Keratinocyte (primary cell): ENCODE results near the gene NFATC3. TPM values are rescaled to one million over a fixed set of nuclear protein-coding genes. Genes with fewer than 3 reads are reported as not detected.

Experiments
- DNase-seq: peaks from one replicate; pipeline ENCODE4 v3.0.0-alpha.2; 2011; ENCODE audit warnings: low read depth, missing footprints, low spot score
- FAIRE-seq: peaks from 2 replicates; lab custom pipeline; 2011; peaks lifted over from hg19 to GRCh38; lab: Jason Lieb, UNC
- H2AFZ ChIP-seq: 2 replicates; pipeline ENCODE4 v1.6.0; 2012; ENCODE audit warnings: low read length, control low read depth, inconsistent platforms; ENCODE audit not compliant: control insufficient read depth
- H3K27ac ChIP-seq: 2 replicates; pipeline ENCODE4 v1.5.1; 2011; ENCODE audit warnings: low read length; ENCODE audit not compliant: control insufficient read depth, insufficient read depth
- H3K27me3 ChIP-seq: 3 replicates; pipeline ENCODE4 v1.6.0; 2011; ENCODE audit warnings: low read length; ENCODE audit not compliant: control insufficient read depth, insufficient read depth; ENCODE audit errors: extremely low read depth
- H3K36me3 ChIP-seq, 2 experiments: 2 replicates in 1 of 2; 3 replicates in 1 of 2; pipeline ENCODE4 v1.5.1; 2011; ENCODE audit warnings: low read length in 2 of 2, mild to moderate bottlenecking in 1 of 2; ENCODE audit not compliant: control insufficient read depth in 2 of 2, insufficient read depth in 2 of 2; ENCODE audit errors: extremely low read depth in 1 of 2
- H3K4me1 ChIP-seq: 3 replicates; pipeline ENCODE4 v1.5.1; 2011; ENCODE audit warnings: low read length; ENCODE audit not compliant: control insufficient read depth, insufficient read depth; ENCODE audit errors: extremely low read depth
- H3K4me2 ChIP-seq: 3 replicates; pipeline ENCODE4 v1.6.0; 2011; ENCODE audit warnings: low read depth, low read length; ENCODE audit not compliant: control insufficient read depth, insufficient read depth; ENCODE audit errors: extremely low read depth
- H3K4me3 ChIP-seq, 3 experiments: fragments of 200-600 bp in 1 of 3; sonication (generic) in 1 of 3; 2 replicates in 2 of 3; 3 replicates in 1 of 3; pipeline ENCODE4 v1.5.1; 2011 to 2016; ENCODE audit warnings: low read length in 3 of 3, mild to moderate bottlenecking in 3 of 3, control low read depth in 2 of 3, inconsistent platforms in 1 of 3, low read depth in 1 of 3, mixed read lengths in 1 of 3, mixed run types in 1 of 3, moderate library complexity in 1 of 3; ENCODE audit not compliant: control insufficient read depth in 2 of 3, insufficient read depth in 2 of 3; ENCODE audit errors: extremely low read depth in 1 of 3
- H3K79me2 ChIP-seq: 2 replicates; pipeline ENCODE4 v1.6.0; 2012; ENCODE audit warnings: low read length; ENCODE audit not compliant: control insufficient read depth, insufficient read depth
- H3K9ac ChIP-seq: 3 replicates; pipeline ENCODE4 v1.6.0; 2011; ENCODE audit warnings: low read length; ENCODE audit not compliant: control insufficient read depth, insufficient read depth; ENCODE audit errors: extremely low read depth
- H3K9me1 ChIP-seq: 3 replicates; pipeline ENCODE4 v1.6.0; 2011; ENCODE audit warnings: low read length; ENCODE audit not compliant: control insufficient read depth, insufficient read depth; ENCODE audit errors: extremely low read depth
- H3K9me3 ChIP-seq: 2 replicates; pipeline ENCODE4 v1.5.1; 2012; ENCODE audit warnings: low read depth, low read length; ENCODE audit not compliant: control insufficient read depth
- H4K20me1 ChIP-seq: 3 replicates; pipeline ENCODE4 v1.6.0; 2011; ENCODE audit warnings: low read length; ENCODE audit not compliant: control insufficient read depth, insufficient read depth; ENCODE audit errors: extremely low read depth
- EZH2 ChIP-seq: IDR thresholded peaks from one replicate; pipeline ENCODE4 v1.6.1; 2012; ENCODE audit warnings: inconsistent platforms, mild to moderate bottlenecking, low read length, moderate library complexity
- dilution Hi-C: fragments of 300-500 bp; cut with MboI; formaldehyde crosslinking; loops from one replicate; pipeline ENCODE4 v1.7.0; 2020; ENCODE audit warnings: low sequenced_read_pairs; ENCODE audit not compliant: extremely low pct_ligation_motif_present
- polyA plus RNA-seq, 5 experiments: library from polyadenylated mRNA; depleted of rRNA in 3 of 5; stranded (reverse) in 3 of 5; stranded (forward) in 1 of 5; unstranded in 1 of 5; fragments of >200 nt; gene quantifications; 1 replicate in 1 of 5; 2 replicates in 3 of 5; 3 replicates in 1 of 5; pipeline versions ENCODE4 v1.2.1 to v1.2.3, GENCODE V29; 2011 to 2012; ENCODE audit warnings: missing spikeins in 2 of 5, low read depth in 1 of 5, low replicate concordance in 1 of 5
- TF ChIP-seq, protein P1 (sequence below), 3 experiments: IDR thresholded peaks in 1 of 3; conservative IDR thresholded peaks in 1 of 3; optimal IDR thresholded peaks in 1 of 3; 2 replicates in 2 of 3; 3 replicates in 1 of 3; pipeline versions ENCODE3 to v1.5.1; 2011; ENCODE audit warnings: low read length in 3 of 3, mild to moderate bottlenecking in 3 of 3, moderate library complexity in 2 of 3, control low read depth in 1 of 3, inconsistent platforms in 1 of 3; ENCODE audit not compliant: insufficient read depth in 2 of 3; ENCODE audit errors: extremely low read depth in 1 of 3

Gene NFATC3
- polyA plus RNA-seq, 1 donor (not counting 4 experiments of a cell fraction or from before 2014, with no cell fraction given), result 11.5 TPM

DNA sequence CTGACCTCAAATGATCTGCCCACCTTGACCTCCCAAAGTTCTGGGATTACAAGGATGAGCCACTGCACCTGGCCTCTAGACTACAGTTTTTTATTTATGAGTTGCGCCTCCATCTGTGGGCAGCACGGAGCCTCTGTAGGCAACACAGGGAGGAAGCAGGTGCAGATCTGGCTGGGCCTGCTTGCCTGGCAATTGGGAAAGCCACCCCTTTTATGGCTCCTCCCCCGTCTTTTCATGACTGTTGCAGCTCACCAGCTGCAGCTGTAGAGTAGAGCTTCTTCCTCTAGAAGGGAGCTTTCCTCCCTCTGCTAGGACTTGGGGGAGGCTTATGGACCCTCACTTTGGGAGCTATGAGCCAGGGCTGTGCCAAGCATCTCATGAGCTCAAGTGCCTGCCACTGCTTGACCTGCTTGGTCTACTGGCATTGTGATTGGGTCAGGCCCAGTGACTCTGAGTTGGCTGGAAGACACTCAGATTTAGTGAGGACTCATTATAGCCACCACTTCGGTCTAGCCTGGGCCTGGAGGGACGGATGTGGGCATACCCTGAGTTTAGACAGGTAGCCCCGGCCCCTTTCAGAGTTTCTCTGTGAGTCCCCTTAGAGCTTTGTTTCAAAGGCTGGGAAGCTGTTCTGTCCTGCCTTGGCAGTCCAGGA, 172.2 kb downstream of the NFATC3 start:
- peaks cover 21 to 33% of the 10 kb centered on the region in 2 experiments for H3K36me3 ChIP-seq

DNA sequence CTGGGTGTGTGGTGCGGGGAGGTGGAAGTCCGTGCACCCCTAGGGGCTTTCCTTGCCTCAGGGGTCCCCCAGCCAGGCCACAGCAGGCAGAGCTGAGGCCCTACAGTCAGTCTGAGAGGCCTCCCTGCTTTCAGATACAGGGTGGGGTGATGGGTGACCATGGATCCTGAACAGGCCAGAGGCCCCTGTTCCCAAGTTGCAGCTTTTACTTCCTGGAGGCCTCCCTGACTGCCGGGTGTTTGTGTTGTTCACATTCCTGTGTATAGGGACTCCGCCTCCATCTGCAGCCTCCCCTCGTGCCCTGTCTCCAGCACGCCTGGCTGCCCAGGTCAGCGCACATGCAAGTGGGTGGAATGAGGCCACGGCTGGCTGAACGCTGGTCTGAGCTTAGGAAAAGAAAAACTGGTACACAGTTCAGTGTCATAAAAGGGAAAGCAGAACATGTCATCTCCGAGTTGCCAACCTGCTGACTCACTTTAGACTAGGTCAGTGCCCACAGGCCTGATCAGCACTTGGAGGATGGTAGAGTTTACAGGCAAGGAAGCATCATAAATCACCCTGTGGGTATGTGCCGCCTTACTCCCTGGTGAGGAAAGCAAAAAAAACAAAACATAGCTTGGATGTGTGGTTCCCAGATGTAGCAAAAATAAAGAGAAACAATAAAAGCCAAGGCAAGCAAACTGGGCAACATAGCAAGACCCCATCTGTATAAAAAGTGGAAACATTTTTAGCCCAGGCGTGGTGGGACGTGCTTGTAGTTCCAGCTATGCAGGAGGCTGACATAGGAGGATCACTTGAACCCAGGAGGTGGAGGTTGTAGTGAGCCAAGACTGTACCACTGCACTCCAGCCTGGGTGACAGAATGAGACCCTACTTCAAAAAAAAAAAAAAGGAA, 173.0 kb downstream of the NFATC3 start:
- Histone ChIP-seq H3K27me3 (no peaks in the 10 kb centered on the region), H3K79me2 (no peaks in the 10 kb centered on the region), H3K27ac (no peak overlapping the region), H3K9ac (no peak overlapping the region), H3K4me1 (peaks cover 11% of the 10 kb centered on the region), H2AFZ (peak overlapping the region; percentile 19), H3K4me3 (no peak overlapping the region), H3K36me3 (peaks cover 18 to 33% of the 10 kb centered on the region in 2 experiments), H3K4me2 (no peak overlapping the region), H4K20me1 (no peaks in the 10 kb centered on the region), H3K9me3 (no peaks in the 10 kb centered on the region), H3K9me1 (no peaks in the 10 kb centered on the region)
- dilution Hi-C loops, result no loop called here
- FAIRE-seq (no peak), DNase-seq (no peak)
- TF ChIP-seq, protein P1, sequence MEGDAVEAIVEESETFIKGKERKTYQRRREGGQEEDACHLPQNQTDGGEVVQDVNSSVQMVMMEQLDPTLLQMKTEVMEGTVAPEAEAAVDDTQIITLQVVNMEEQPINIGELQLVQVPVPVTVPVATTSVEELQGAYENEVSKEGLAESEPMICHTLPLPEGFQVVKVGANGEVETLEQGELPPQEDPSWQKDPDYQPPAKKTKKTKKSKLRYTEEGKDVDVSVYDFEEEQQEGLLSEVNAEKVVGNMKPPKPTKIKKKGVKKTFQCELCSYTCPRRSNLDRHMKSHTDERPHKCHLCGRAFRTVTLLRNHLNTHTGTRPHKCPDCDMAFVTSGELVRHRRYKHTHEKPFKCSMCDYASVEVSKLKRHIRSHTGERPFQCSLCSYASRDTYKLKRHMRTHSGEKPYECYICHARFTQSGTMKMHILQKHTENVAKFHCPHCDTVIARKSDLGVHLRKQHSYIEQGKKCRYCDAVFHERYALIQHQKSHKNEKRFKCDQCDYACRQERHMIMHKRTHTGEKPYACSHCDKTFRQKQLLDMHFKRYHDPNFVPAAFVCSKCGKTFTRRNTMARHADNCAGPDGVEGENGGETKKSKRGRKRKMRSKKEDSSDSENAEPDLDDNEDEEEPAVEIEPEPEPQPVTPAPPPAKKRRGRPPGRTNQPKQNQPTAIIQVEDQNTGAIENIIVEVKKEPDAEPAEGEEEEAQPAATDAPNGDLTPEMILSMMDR (optimal IDR thresholded peaks at IDR 0.05 in 1 of 3, IDR thresholded peaks at IDR 0.05 in 1 of 3, conservative IDR thresholded peaks at IDR 0.05 in 1 of 3; ENCODE audit: extremely low read depth in 1 of 3, insufficient read depth in 2 of 3, low read length in 3 of 3), result no peak
- TF ChIP-seq EZH2, result no peak

More for the DNA sequence above, 172.2 kb downstream of the NFATC3 start:
- no peaks in the 10 kb centered on the region for H3K9me1 ChIP-seq
- H3K9ac ChIP-seq, result no peak overlapping the region
- dilution Hi-C loops, result no loop called here
- peaks cover 11% of the 10 kb centered on the region for H3K4me1 ChIP-seq
- no peak for TF ChIP-seq EZH2
- TF ChIP-seq, protein P1 (optimal IDR thresholded peaks at IDR 0.05 in 1 of 3, IDR thresholded peaks at IDR 0.05 in 1 of 3, conservative IDR thresholded peaks at IDR 0.05 in 1 of 3; ENCODE audit: extremely low read depth in 1 of 3, insufficient read depth in 2 of 3, low read length in 3 of 3), result no peak
- no peak overlapping the region for H3K27ac ChIP-seq
- H2AFZ ChIP-seq, result no peak overlapping the region
- H3K4me3 ChIP-seq, result no peak overlapping the region
- H3K27me3 ChIP-seq, result no peaks in the 10 kb centered on the region
- H3K79me2 ChIP-seq, result no peaks in the 10 kb centered on the region
- H3K4me2 ChIP-seq, result no peak overlapping the region
- no peaks in the 10 kb centered on the region for H3K9me3 ChIP-seq
- no peak for DNase-seq
- FAIRE-seq, result no peak
- no peaks in the 10 kb centered on the region for H4K20me1 ChIP-seq
